Renal pelvis (tissue), 3 donors: ENCODE results near the gene GLRB. TPM values are rescaled to one million over a fixed set of nuclear protein-coding genes. Genes with fewer than 3 reads are reported as not detected.

Source experiments
- polyA plus RNA-seq, 3 donors: library from polyadenylated mRNA; unstranded; fragments of 120-200 nt; gene quantifications; one replicate each; pipeline ENCODE4 v1.2.1, GENCODE V29; 2013; ENCODE audit not compliant: insufficient read length in 3 of 3

The GLRB gene
- polyA plus RNA-seq, 3 donors = 11.8 to 11.9 (median 11.8) TPM

Other genes with a start within 250 kb of the GLRB start
- 10 to 100 TPM; 66.7 to 71.7 (median 68.6) TPM for gene PDGFC, start 104.4 kb upstream of the GLRB start, polyA plus RNA-seq
- 1 to 10 TPM in 1 of 3 donors, under 1 TPM in 2; 0.86 to 1.3 (median 0.88) TPM for gene GRIA2, start 144.6 kb downstream of the GLRB start, polyA plus RNA-seq